OCI-LY3 (cell line): ENCODE results near the gene LCP1.

Experiments
- H2AFZ ChIP-seq: fragments of 200-600, 300-600 bp; shearing (Covaris generic); 2 replicates; pipeline ENCODE4 v1.6.0; 2014; ENCODE audit warnings: antibody characterized with exemption, low read depth, low read length
- H3K27ac ChIP-seq: fragments of 200-600, 300-600 bp; sonication (generic); 2 replicates; pipeline ENCODE4 v1.5.1; 2014; ENCODE audit warnings: mild to moderate bottlenecking, low read length, moderate library complexity, mixed read lengths
- H3K27me3 ChIP-seq: fragments of 200-600, 300-600 bp; sonication (generic); 2 replicates; pipeline ENCODE4 v1.6.1; 2014; ENCODE audit warnings: low read depth, low read length, mixed read lengths
- H3K36me3 ChIP-seq: fragments of 200-600, 300-600 bp; sonication (generic); replicated peaks from 2 replicates; pipeline ENCODE3; 2014; ENCODE audit warnings: low read depth, low read length, mixed read lengths
- H3K4me1 ChIP-seq: fragments of 300-600, 200-600 bp; sonication (generic); 2 replicates; pipeline ENCODE4 v1.6.1; 2014; ENCODE audit warnings: low read length, mixed read lengths
- H3K4me2 ChIP-seq: fragments of 200-600, 300-600 bp; sonication (generic); 2 replicates; pipeline ENCODE4 v1.6.1; 2014; ENCODE audit warnings: low read length, mixed read lengths
- H3K4me3 ChIP-seq: fragments of 300-600, 200-600 bp; sonication (generic); 2 replicates; pipeline ENCODE4 v1.5.1; 2014; ENCODE audit warnings: antibody characterized with exemption, mild to moderate bottlenecking, low read length, moderate library complexity
- H3K79me2 ChIP-seq: fragments of 300-600, 200-600 bp; shearing (Covaris generic); 2 replicates; pipeline ENCODE4 v1.6.1; 2014; ENCODE audit warnings: mild to moderate bottlenecking, low read length, mixed read lengths
- H3K9ac ChIP-seq: fragments of 300-600, 200-600 bp; shearing (Covaris generic); 2 replicates; pipeline ENCODE4 v1.6.0; 2014; ENCODE audit warnings: mild to moderate bottlenecking, low read length, moderate library complexity
- H3K9me3 ChIP-seq: fragments of 200-600, 300-600 bp; shearing (Covaris generic); 2 replicates; pipeline ENCODE4 v1.6.1; 2014; ENCODE audit warnings: low read length, mixed read lengths; ENCODE audit not compliant: insufficient read depth
- H4K20me1 ChIP-seq: fragments of 200-600, 300-600 bp; sonication (generic); 2 replicates; pipeline ENCODE4 v1.6.1; 2016; ENCODE audit warnings: low read length, mixed read lengths; ENCODE audit not compliant: insufficient read depth
- CTCF ChIP-seq: fragments of 200-600, 300-600 bp; sonication (generic); IDR thresholded peaks from 2 replicates; pipeline ENCODE4 v1.5.1; 2014; ENCODE audit warnings: antibody characterized with exemption, low read length, low read depth
- EZH2phosphoT487 ChIP-seq: fragments of 200-600 bp; shearing (Covaris generic); IDR thresholded peaks from 2 replicates; pipeline ENCODE4 v1.6.1; 2018; ENCODE audit warnings: antibody characterized with exemption, mixed run types, low read depth

The LCP1 gene

GRCh38 chr13:46124967-46125933 lies 56.7 kb downstream of the LCP1 start:
- Histone ChIP-seq H3K9me3 (no peaks in the 10 kb centered on the region), H3K4me3 (no peak overlapping the region), H3K4me1 (peaks cover 12% of the 10 kb centered on the region), H4K20me1 (peaks cover 48% of the 10 kb centered on the region), H2AFZ (no peak overlapping the region), H3K4me2 (no peak overlapping the region), H3K9ac (no peak overlapping the region), H3K79me2 (peaks cover 8% of the 10 kb centered on the region), H3K27me3 (no peaks in the 10 kb centered on the region), H3K36me3 (peaks cover 43% of the 10 kb centered on the region), H3K27ac (peak overlapping the region; percentile 19)
- no peak for TF ChIP-seq EZH2phosphoT487
- TF ChIP-seq CTCF: no peak

GRCh38 chr13:46124531-46124966 lies 57.4 kb downstream of the LCP1 start:
- Histone ChIP-seq H3K27me3 (no peaks in the 10 kb centered on the region), H3K9ac (no peak overlapping the region), H3K4me2 (peak overlapping the region; percentile 6; the same call in 1 of the 2 replicates), H3K9me3 (no peaks in the 10 kb centered on the region), H3K4me3 (no peak overlapping the region), H2AFZ (no peak overlapping the region), H3K4me1 (peaks cover 15% of the 10 kb centered on the region), H3K36me3 (peaks cover 36% of the 10 kb centered on the region), H3K27ac (peak overlapping the region; percentile 19), H3K79me2 (peaks cover 1% of the 10 kb centered on the region), H4K20me1 (peaks cover 41% of the 10 kb centered on the region)
- TF ChIP-seq EZH2phosphoT487: no peak
- TF ChIP-seq CTCF: 0 out of 2 replicates have a peak, but pooled peaks have one; percentile 3

GRCh38 chr13:46122304-46122703 lies 59.7 kb downstream of the LCP1 start:
- H4K20me1 ChIP-seq: peaks cover 26% of the 10 kb centered on the region
- no peak overlapping the region for H3K9ac ChIP-seq
- TF ChIP-seq CTCF (no peak), EZH2phosphoT487 (no peak)

GRCh38 chr13:46121597-46122163 lies 60.3 kb downstream of the LCP1 start:
- Histone ChIP-seq H3K9ac (no peak overlapping the region), H4K20me1 (peaks cover 20% of the 10 kb centered on the region), H3K27ac (no peak overlapping the region), H3K36me3 (peaks cover 10% of the 10 kb centered on the region), H3K79me2 (no peaks in the 10 kb centered on the region), H3K9me3 (no peaks in the 10 kb centered on the region), H3K4me3 (no peak overlapping the region), H2AFZ (no peak overlapping the region), H3K4me2 (no peak overlapping the region), H3K4me1 (peaks cover 15% of the 10 kb centered on the region), H3K27me3 (peaks cover 4% of the 10 kb centered on the region; the same call in 1 of the 2 replicates)
- no peak for TF ChIP-seq EZH2phosphoT487
- TF ChIP-seq CTCF: no peak

More at GRCh38 chr13:46122304-46122703, 59.7 kb downstream of the LCP1 start:
- no peak overlapping the region for H3K4me2 ChIP-seq
- H3K9me3 ChIP-seq: no peaks in the 10 kb centered on the region
- H3K27ac ChIP-seq: no peak overlapping the region
- H3K79me2 ChIP-seq: no peaks in the 10 kb centered on the region
- no peak overlapping the region for H2AFZ ChIP-seq
- no peak overlapping the region for H3K4me3 ChIP-seq
- H3K27me3 ChIP-seq: peaks cover 4% of the 10 kb centered on the region; the same call in 1 of the 2 replicates
- H3K4me1 ChIP-seq: peaks cover 15% of the 10 kb centered on the region
- peaks cover 16% of the 10 kb centered on the region for H3K36me3 ChIP-seq
